HK-2 (cell line): ENCODE measurements around the gene IZUMO2.

ENCODE experiments used
- DNase-seq: peaks from one replicate; pipeline ENCODE4 v3.0.0-alpha.2; 2018; ENCODE audit not compliant: unreplicated experiment

The IZUMO2 gene

GRCh38 chr19:50162988-50163387 lies at the start of gene IZUMO2:
Gene IZUMO2, minus strand, starts transcription at chr19:50163281. Its CDS starts 87 bp downstream, at chr19:50163194.
- DNase-seq: no peak

DNA sequence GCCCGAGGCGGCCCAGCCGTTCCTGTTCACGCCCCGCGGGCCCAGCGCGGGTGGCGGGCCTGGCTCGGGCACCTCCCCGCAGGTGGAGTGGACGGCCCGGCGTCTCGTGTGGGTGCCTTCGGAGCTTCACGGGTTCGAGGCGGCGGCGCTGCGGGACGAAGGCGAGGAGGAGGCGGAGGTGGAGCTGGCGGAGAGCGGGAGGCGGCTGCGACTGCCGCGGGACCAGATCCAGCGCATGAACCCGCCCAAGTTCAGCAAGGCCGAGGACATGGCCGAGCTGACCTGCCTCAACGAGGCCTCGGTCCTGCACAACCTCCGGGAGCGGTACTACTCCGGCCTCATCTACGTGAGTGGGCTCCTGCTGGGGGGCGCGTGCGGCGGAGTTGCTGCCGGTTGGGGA lies 47.3 kb upstream of the IZUMO2 start:
- DNase-seq: no peak

- DNase-seq: no peak
Measured at GRCh38 chr19:50209131-50209530, 46.0 kb upstream of the IZUMO2 start.

GRCh38 chr19:50207730-50208129 lies 44.6 kb upstream of the IZUMO2 start:
- no peak for DNase-seq

DNA sequence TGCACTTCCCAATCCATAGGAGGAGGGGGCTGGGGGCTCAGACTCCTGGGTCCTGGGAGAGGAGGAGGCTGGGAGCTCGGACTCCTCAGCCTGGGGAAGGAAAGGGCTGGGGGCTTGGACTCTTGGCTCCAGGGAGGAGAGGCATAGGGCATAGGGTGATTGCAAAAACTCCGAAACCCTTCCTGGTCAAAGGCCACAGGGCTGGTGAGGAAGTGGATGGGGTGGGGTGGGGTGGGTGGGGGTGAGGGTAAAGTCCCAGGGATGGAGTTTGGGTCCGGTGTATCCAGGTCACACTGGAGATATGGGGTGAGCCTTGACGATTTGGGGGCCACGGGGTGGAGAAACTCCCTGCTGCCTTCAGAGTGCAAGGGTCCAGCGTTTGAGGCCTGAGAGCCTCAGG lies 43.1 kb upstream of the IZUMO2 start:
- DNase-seq: no peak

DNA sequence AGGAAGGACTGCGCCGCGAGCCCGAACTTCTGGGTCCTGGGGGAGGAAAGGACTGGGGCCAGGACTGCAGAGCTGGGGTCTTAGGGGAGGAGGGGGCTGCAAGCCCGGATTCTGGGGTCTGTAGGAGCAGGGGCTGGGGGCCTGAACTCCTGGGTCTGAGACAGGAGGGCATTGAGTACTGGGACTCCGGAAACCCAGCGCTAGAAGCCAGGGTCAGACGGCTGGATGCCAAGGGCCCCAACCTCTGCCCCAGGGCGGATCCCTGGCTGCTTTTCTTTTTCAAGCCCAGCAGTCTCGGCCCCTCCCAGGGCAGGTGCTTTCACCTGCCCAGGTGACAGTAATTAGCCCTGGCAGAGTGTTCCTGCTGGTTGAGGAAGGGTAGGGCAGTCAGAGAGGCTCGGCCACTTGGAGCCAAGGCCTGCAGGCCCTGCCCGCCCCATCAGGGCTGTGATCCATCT lies 42.6 kb upstream of the IZUMO2 start:
- DNase-seq: no peak

DNA sequence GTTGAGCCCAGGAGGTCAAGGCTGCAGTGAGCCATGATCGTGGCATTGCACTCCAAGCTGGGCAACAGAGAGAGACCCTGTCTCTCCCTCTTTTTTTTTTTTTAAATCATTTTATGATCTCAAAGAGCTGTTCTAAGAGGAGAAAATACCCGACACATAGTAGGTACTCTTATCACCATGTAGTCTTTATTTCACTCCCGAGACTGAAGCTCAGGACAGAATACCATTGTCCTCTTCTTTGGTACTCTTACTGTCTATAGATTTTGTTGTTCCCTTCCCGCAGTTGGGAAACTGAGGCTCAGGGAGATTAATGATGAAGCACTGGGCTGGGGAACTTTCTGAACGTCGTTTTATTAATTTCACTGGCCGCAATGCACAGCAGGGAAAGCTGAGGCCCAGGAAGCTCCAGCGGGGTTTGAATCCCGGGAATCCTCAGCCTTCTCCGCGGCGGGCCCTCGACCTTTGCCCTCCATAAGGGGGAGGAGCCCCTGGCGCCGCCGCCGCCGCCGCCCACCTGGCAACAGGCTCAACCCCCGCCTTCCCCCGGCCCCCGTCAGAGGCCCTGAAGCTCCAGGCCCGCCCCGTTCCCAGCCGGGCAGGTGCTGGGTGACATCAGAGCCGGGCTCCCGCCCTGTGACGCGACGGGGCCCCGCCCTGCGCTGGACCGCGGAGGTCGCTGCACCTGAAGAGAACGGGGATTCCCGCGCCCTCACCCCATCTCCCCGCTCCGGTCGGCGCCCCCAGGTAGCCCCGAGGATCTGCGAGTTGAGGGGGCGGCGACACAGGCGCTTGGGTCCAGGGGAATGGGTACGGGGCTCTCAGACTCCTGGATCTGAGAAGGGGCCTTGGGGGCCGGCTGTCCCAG lies 42.0 kb upstream of the IZUMO2 start:
- DNase-seq: no peak

DNA sequence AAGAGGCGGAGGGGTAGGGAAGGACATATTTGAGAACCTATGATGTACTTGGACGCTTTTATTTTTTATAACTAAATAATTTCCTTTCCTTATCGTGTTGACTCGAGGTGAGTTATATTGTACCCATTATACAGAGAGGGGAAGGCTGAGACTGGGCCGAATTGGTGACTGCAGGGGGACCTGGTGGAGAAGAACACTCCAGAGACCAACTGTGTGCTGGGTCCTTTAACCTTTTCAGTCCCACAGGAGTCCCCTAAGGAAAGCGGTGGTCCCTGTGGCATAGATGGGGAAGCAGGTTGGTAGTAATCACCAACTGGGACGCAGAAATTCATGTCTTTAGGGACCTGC lies 41.0 kb upstream of the IZUMO2 start:
- no peak for DNase-seq

GRCh38 chr19:50203281-50204080 lies 40.4 kb upstream of the IZUMO2 start, which contains the start of gene MYH14:
Gene MYH14, plus strand, starts transcription at chr19:50203622. Its CDS starts 6,744 bp downstream, at chr19:50210366.
- no peak for DNase-seq

DNA sequence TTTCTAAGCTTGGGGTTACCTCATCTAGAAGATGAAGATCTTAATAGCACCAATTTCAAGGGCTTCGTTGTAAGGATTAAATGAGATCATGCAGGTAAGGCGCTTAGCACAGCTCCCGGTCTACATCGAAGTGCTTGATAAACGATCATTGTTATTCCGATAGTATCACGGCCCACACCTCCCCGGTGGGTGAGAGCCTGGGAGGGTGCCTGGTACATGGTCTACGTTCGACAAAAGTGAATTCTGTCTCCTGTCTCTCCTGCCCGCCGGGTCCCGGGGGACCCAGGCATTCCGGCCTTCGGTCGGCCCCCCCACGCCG lies 39.8 kb upstream of the IZUMO2 start:
- no peak for DNase-seq

DNA sequence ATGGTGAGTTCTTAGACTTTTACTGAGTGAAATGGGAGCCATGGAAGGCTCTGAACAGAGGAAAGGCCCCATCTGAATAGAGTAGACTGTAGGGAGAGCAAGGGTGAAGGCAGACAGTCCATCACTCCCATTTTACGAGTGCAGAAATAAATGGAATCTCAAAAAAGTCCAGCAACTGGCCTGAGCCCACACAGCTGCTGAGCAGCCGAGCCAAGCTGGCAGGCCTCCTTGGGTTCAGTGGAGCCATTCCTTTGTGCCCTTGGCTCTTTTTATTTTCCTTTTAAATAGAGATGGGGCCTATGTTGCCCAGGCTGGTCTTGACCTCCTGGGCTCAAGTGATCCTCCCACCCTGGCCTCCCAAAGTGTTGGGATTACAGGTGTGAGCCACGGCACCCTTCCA lies 39.3 kb upstream of the IZUMO2 start:
- DNase-seq: no peak

- no peak for DNase-seq
Measured at GRCh38 chr19:50199259-50199555, 36.1 kb upstream of the IZUMO2 start.

- no peak for DNase-seq
Measured at GRCh38 chr19:50198431-50199258, 35.6 kb upstream of the IZUMO2 start.

DNA sequence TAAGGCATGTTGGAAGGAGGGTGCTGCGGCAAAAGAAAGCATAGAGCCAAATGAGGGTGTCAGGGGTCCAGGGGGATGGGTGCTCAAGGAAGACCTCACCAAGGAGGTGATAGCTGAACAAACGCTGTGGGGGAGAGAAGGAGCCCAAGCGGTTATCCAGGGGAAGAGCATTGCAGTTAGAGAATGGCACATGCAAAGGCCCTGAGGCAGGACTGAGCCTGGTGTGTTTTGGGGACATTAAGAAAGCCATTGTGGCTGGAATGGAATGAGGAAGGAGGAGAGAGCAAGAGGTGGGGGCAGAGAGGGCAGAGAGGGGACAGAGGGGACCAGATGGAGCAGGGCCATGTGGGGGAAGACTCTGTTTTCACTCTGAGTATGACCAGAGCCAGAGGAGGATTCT lies 34.3 kb upstream of the IZUMO2 start:
- no peak for DNase-seq

GRCh38 chr19:50196322-50196932 lies 33.3 kb upstream of the IZUMO2 start:
- DNase-seq: no peak

- DNase-seq: no peak
Measured at GRCh38 chr19:50195224-50195623, 32.1 kb upstream of the IZUMO2 start.

GRCh38 chr19:50192463-50193211 lies 29.6 kb upstream of the IZUMO2 start:
- DNase-seq: no peak

- no peak for DNase-seq
Measured at GRCh38 chr19:50191216-50191615, 28.1 kb upstream of the IZUMO2 start.

- DNase-seq: no peak
Measured at GRCh38 chr19:50190439-50190891, 27.4 kb upstream of the IZUMO2 start.

DNA sequence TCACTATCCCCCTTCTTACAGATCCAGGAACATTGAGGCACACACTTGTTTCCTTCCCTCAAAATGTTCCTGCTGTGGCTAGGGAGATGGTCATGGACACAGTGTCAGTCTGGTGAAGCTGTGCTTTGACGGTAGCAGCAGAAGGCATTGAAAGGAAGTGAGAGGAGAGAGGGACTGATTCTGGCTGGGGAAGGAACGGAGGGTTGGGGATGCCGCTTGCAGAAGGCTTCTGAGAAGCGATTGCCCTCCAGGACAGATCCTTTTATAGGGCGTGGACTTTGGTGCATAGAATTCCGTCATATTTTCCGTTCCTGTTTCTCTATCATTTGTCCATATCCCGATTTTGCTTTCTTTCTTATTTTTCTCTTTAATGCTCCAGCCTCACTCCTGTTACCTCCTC lies 26.2 kb upstream of the IZUMO2 start:
- DNase-seq: no peak

- no peak for DNase-seq
Measured at GRCh38 chr19:50187937-50188336, 24.9 kb upstream of the IZUMO2 start.
